Urothelium cell line (cell line): Measurements from ENCODE around the gene PPP1R3D.
A peak's percentile ranks its signal among the peaks of the same experiment; 100 is the strongest.

Experiments used
- DNase-seq: peaks from one replicate; pipeline ENCODE4 v3.0.0; 2011; ENCODE audit warnings: low spot score, mixed read lengths
- FAIRE-seq: peaks from 2 replicates; lab custom pipeline; 2011; peaks lifted over from hg19 to GRCh38; lab: Jason Lieb, UNC

PPP1R3D gene

DNA sequence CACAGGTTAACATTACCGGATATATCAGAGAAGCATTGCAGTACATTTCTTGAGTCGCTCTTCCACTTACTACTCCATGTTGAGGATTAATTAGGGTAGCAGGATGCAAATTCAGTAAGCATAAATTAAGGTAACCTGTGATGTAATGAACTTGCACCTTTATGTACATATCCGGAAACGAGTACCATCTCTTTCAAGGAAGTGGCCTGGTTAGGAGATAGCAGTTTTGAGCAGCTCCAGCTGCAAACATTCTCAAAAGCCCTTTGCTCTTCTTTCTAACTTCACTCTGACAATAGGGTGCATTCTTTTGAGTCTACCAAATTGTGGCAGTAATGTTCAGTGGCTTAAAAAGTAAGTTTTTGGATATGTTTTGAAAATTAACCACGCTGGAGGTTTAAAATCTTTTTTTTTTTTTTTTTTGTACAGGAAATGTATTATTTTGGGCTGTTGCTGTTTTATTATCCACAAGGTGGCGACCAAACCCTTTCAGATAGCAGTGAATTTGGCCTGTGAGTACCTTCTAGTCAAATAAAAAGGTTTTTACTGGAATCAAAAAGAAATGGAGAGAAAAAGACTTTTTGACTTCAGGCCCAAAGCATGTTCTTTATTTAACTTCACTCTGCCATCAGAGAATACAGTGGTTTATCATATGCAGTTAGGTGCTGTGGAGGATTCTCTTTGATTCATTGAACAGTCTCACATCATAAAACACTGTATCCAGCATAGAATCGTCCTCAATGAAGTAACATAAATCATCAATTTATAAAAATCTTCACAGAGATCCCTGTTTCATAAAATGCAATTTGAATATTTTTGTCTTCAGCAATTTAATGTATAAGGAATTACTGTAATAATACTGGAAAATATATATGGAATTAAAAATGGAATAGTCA lies 9.0 kb upstream of the PPP1R3D start:
- DNase-seq (peak; percentile 17), FAIRE-seq (no peak)

GRCh38 chr20:59948212-59948611 lies 8.1 kb upstream of the PPP1R3D start:
- DNase-seq (no peak), FAIRE-seq (no peak)

DNA sequence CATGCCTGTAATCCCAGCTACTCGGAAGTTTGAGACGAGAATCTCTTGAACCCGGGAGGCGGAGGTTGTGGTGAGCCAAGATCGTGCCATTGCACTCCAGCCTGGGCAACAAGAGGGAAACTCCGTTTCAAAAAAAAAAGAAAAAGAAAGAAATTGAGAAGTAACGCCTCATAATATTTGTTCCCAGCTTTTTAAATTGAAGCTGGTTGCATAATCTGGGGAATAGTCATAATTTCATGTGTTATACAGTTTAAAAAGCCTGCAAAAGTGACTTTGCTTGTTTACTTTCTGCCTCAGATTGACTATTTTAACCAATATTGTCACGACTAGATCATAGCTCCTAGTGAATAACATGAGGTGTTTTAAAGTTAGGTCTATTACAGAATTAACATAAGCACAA lies 7.3 kb upstream of the PPP1R3D start:
- FAIRE-seq (no peak), DNase-seq (no peak)

DNA sequence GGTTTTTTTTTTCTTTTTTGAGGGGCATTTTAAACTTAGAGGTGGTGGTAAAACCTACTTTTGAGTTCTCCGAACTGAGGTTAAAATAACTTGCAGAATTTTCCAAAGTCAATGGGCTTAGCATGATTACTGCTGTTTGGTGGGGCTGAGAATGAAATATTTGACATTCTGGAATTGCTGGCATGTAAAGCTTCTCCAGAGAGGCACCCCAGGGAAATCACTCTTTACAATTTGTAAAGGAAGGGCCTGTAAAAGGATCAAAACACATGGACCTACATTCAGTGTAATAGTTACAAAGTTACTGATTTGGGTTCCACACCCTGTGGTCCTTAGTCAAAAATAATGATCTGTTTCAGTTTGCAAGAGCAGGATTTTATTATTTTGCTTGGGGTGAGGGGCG lies 5.6 kb upstream of the PPP1R3D start:
- FAIRE-seq (no peak), DNase-seq (no peak)

DNA sequence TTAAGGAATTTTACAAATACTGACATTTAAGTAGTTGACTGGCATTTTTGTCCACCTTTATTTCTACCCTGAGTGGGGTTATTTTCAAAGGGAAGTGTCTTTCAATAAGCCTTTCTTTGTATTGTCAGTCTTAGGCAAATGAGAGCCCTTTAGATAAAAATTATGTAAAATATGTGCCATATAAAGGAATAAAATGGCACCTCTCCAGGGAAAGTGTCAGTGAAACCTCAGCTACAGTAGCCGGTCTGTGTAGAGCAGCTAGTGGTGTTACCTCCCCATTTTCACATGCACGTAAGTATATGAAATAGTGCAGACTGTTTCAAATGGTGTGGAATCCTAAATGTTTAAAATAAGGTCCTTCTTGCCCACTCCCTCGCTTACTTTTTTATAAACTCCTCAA lies 5.1 kb upstream of the PPP1R3D start:
- FAIRE-seq: no peak
- no peak for DNase-seq

DNA sequence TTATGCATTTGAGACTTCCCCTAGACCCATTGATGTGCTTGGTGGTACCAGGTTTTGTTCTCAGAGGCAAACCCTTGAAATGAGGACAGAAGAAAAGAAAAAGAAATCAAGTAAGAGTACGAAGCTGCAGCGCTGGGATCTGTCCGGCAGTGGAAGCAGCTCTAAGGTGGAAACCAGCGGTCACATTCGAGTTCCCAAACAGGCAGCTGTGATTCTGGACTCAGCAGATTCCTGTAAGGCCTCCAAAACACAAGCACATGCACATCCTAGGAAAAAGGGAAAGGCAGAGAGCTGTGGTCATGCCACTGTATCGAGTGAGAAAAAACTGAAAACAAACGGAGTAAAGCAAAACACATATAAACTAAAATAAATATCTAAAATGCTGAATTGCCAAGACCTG lies 4.6 kb upstream of the PPP1R3D start:
- FAIRE-seq (no peak), DNase-seq (no peak)

GRCh38 chr20:59942245-59942644 lies 2.1 kb upstream of the PPP1R3D start:
- DNase-seq: no peak
- no peak for FAIRE-seq

- DNase-seq (no peak), FAIRE-seq (no peak)
These were observed 820 bp upstream of the PPP1R3D start for GRCh38 chr20:59940956-59941294.

GRCh38 chr20:59939879-59940128 lies 301 bp downstream of the PPP1R3D start:
- DNase-seq (peak; percentile 21), FAIRE-seq (no peak)

DNA sequence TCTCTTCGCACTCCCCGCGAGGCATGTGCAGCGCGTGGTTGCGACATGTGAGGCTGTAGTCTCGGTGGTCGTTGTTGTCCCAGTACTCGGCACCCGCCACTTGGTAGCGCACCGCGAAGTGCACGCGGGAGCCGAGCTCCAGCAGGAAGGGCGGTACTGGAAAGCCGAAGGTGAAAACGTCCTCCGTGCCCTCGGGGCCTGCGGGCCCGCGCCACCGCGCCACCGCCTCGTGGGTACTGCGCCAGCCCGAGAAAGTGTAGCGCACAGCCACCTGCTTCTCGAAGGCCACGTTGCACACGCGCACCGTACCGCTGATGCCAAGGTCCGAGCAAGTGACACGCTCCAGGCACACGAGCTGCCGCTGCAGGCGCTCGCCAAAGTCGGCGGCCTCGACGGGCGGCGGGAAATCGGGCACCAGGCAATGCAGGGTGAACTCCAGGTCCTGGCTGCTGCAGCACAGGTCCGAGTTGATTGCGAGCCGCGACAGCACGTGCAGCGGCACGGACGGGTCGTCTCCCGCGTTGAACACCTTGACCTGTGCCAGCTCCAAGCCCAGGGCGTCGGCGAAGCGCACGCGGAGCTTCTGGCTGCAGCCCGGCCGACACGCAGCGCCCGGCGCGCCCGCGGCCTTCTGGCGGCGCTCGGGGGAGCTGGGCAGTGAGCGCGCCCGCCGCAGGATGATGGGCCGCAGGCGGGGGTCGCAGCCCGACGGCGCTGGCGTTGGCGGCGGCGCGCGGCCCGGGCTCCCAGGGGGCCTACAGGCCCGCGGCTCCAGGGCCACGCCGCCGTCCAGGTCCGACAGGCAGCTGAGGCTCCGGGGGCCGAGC lies 840 bp downstream of the PPP1R3D start:
- DNase-seq (no peak), FAIRE-seq (no peak)

DNA sequence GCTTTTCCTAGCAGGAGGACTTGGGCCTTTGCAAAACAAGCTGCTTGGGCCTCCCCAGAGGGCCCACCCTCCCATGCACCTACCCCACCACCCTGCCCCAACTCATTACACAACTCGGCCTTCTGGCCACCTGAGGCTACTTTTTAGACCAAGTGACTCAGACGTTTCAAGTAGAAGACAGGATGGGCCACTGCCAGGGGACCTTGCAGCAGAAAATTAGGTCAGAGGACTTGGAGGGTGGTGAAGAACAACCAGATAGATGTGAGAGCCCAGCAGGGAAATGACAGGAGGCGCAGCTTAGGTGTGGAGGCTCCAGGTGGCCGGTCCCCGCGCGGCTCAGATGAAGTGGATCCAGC lies 1.4 kb downstream of the PPP1R3D start:
- no peak for DNase-seq

DNA sequence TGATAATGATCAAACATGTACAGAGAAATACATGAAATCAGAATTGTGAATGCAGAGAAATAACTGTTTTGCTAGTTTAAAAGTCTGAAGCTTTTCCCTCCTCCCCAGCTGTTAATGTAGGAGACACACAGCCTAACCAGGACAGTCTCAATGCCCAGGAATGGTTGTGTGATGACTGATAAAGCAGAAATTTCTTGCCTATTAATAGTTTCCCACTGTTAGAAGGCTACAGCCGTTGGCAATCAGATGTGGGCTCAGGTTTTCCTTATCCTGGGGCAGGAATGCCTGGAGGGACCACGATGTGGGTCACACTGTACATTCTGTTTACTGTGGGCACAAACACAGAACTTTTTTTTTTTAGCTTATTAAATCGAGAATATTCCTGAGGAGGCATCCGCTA lies 1.9 kb downstream of the PPP1R3D start:
- no peak for FAIRE-seq
- no peak for DNase-seq

More for the DNA sequence above, 1.4 kb downstream of the PPP1R3D start:
- no peak for FAIRE-seq

DNA sequence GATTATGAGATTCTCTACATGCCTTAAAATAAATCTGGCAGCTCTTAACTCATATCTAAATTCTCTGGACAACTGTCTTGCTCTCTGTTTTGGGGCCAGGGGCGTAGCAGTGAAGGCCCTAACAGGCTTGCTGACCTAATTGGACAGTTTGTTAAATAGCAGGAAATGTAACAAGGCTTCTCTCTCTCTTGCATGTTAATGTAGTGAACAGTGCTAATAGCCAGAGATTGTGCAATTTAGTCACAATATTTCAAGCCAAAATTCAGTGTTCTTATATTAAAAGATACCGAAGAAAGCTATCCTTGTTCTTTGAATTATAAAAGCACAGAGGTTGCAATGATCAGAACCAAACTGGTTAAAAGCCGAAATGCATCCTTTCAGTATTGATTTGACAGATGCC lies 3.0 kb downstream of the PPP1R3D start:
- DNase-seq (no peak), FAIRE-seq (no peak)

DNA sequence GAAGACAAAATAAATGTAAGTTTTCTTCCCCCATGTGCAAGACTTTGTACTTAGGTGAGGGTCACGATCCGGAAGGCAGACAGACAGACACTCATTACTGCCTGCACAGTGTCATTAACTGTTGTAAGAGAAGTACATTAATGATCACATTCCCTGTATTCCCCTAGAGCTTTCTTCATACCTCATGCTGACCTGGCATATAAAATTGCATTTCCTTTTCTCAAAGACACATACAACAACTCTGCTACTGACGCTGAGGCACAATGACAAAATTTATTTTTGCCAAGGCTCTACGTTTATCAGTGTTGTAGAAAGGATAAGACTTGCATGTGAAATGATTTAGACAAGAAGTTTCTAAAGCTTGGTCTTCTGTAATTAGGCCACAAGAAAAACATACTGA lies 3.7 kb downstream of the PPP1R3D start:
- no peak for FAIRE-seq

DNA sequence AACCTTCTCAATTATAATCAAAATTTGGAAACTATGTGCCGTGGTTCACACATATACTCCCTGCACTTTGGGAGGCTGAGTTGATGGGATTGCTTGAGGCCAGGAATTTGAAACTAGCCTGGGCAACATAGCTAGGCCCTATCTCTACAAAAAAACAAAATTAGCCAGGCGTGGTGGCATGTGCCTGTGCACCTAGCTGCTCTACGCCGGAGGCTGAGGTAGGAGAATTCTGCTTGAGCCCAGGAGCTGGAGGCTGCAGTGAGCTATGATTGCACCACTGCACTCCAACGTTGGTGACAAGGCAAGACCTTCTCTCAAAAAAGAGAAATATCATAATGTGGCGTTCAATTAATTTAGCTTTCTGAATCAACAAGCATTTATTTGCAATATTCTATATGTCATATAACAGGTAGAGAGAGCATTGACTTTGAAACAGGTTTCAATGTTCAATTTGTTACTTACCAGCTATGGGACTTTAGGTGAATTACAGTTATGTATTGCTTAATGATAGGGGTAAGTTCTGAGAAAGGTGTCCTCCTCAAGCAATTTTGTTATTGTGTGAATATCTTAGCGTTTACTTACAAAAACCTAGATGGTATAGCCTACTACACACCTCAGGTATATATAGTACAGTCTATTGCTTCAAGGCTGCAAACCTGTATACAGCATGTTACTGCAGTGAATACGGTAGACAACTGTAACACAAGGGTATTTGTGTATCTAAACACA lies 4.5 kb downstream of the PPP1R3D start:
- DNase-seq: no peak
- FAIRE-seq: no peak

More for the DNA sequence above, 3.7 kb downstream of the PPP1R3D start:
- DNase-seq: no peak

DNA sequence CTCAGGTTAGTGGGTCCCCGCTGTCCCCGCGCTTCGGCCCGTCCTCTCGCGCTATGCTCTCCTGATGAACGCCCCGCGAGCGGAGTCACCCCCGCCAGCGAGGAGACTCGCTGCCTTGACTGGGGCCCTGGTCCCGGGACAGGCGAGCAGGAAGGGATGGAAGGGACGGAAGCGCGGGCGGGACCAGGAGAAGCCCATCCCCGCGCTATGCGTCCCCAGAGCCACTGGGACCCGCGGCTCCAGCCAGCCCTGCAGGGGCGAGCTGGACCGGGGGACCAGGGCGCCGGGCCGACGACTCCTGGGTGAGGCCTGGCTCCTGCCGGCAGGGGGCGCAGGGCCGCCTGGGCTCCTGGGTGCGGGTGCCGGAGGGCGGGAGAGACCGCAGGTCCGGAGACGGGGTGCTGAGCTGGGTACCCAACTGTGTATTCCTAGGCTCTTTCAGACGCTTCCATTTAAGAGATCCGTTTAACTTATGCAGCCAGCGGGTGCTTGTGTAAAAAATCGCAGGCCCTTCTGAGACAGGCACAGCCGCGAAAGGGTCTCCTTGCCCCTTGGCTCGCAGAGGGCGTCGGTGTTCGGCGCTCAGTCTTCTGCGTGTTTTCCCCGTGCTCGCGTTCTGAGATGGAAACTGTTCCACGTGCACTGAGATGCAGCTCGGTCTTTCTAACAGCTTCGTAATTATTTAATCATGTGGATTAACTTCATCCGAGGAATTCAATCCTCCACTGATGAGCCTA lies 6.1 kb downstream of the PPP1R3D start:
- DNase-seq (peak; percentile 89), FAIRE-seq (no peak)

DNA sequence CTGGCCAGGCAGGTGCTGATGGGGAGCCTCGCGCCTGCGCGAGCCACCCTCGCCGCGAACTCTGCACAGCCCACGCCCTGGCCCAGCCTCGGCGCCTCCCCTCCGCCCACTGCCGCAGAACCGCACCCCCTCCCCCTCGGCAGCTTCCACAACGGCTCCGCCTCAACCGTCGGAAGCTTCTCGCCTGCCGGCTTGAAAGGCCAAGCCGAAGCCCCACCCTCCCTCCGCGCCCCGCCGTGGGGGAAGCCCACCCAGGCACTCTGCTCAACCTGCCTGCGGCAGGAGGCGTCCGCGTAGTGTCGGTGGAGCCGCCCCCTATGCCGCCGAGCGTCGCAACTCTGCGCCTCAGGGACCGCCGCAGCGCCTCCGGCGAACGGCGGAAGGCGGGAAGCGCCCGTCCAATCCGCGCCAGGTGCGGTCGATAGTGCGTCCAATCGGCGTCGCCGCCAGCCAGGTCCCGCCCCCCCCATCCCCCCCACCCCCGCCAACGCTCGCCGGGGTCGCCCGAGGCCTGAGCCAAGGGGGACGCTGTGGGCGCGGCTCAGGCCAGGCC lies 6.7 kb downstream of the PPP1R3D start, which contains the start of gene SYCP2:
TSS of gene SYCP2 (minus strand) at position 342 of the 553 bp plus-strand sequence. CDS start 11,224 bp downstream, outside the sequence.
- DNase-seq (peak; percentile 73), FAIRE-seq (no peak)

DNA sequence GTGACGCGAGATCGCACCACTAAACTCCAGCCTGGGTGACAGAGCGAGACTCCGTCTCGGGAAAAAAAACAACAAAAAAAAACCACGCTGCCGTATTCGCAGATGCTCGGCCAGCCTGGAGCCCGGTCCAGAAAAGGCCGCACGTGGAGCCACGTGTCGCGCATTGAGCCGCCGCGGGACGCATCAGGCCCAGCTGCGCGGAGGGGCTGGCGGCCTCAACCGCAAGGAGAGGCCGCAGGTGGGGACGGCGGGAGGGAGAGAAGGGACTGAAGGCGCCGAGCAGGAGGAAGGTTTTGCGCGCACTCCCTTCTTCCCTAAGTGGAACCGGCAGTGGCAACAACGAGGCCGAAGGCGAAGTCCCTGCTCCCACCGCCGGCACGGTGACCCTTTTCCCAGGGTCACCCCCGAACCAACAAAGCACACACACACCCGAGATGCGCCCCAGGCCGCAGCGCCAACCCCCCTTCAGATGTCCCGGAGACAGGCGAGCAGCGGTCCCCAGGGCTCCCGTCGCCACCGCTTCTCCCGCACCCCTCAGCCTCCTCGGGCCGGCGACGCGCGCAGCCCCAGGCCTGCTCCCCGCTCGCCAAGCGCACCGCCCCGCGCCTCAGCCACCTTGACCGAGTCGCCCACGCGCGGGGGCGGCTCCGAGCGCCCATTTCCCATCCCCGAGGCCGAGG lies 7.3 kb downstream of the PPP1R3D start:
- FAIRE-seq (no peak), DNase-seq (no peak)

DNA sequence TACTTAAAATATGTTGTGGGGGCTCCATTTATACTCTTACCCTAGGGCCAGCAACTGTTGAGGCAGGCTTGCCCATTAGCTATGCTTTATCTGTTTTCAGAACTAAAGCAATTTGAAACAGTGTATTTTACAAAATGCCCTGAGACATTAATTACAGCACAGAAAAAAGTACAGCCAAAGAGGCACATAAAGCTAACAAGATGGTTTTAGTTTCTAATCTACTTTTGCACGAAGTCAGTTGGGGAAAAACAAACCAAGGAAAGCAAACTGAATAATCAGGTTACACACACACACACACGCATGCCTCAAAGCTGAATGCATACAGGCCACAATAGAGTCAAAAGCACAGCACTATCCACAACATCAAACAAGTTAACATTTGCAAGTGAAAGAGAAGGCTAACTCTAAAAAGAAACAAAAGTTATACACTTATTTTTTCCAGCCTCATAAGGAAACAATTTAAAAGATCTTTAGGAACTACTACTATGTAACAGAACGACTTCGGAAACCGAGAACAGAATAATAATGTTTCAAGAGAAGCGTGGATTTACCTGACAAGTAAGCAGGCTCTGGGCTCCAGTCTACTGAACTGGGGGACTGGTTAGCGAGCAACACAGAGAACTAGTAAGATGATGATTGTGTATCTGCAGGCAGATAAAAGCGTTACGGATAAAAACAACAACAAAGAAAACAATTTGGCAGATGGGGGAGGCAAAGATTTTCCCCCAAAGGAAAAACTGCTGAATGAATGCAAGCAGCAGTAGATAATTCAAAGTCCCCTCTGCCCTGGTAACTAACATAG lies 8.4 kb downstream of the PPP1R3D start:
- FAIRE-seq (no peak), DNase-seq (no peak)
